Right cardiac atrium (tissue), 5 donors: ENCODE results near the gene FCER2. TPM values are rescaled to one million over a fixed set of nuclear protein-coding genes. Genes with fewer than 3 reads are reported as not detected.

Experiments
- ATAC-seq, 2 donors: fragments of 200-7000 bp; cut with Tn5 transposase; one replicate each; pipeline versions ENCODE4 v1.8.0 to v1.9.1; 2020; ENCODE audit warnings: moderate library complexity in 2 of 2, mild to moderate bottlenecking in 1 of 2
- DNase-seq, 3 donors: peaks; one replicate each; pipeline ENCODE4 v3.0.0-alpha.2; 2020
- H3K27ac ChIP-seq: one replicate; pipeline ENCODE4 v1.5.1; 2013; ENCODE audit warnings: mild to moderate bottlenecking, low read length, control low read depth, moderate library complexity
- H3K27me3 ChIP-seq: one replicate; pipeline ENCODE4 v1.6.1; 2013; ENCODE audit not compliant: control insufficient read depth, insufficient read depth
- H3K4me1 ChIP-seq: one replicate; pipeline ENCODE4 v1.6.1; 2013; ENCODE audit warnings: low read length; ENCODE audit not compliant: control insufficient read depth, insufficient read depth
- H3K4me3 ChIP-seq: one replicate; pipeline ENCODE4 v1.5.1; 2013; ENCODE audit warnings: low read length, control low read depth
- H3K9me3 ChIP-seq: one replicate; pipeline ENCODE4 v1.6.1; 2013; ENCODE audit warnings: low read length; ENCODE audit not compliant: control insufficient read depth
- WGBS: extraction: QIAGEN DNeasy Blood & Tissue Kit; methylation state at CpG from one replicate; pipeline ENCODE4 v1.1.7; 2013; 5-methylcytosine and 5-hydroxymethylcytosine counted together
- intact Hi-C, 4 donors: fragments of 100-400 bp; cut with DNase I; formaldehyde crosslinking; loops; one replicate each; pipeline versions ENCODE4 v1.11.0 to v1.14.0; 2022 to 2023
- polyA plus RNA-seq: library from polyadenylated mRNA; stranded (reverse); fragments of 200-250 nt; gene quantifications from one replicate; pipeline ENCODE4 v1.2.3, GENCODE V29; 2013
- total RNA-seq, 4 donors: library from RNA; stranded (reverse); fragmentation: NEBNext Ultra II Directional; extraction: Animal tissue kit (Norgen Biotek cat#: 25700); gene quantifications; one replicate each; pipeline ENCODE4 v1.2.1, GENCODE V29; 2021
- donor health status: healthy with polysubstance abuse.
- donor health status: DM: no; HTN: yes; CAD: no.
- donor health status: DM: no; HTN: no; CAD: no.
- donor health status: DM: no; HTN: yes; CAD: no; lungs with severe emphysema.
- donor health status: DM: yes; HTN: yes; CAD: no.

The FCER2 gene
- total and polyA plus RNA-seq, 5 donors, result 0.09 TPM; not detected in 4

DNA sequence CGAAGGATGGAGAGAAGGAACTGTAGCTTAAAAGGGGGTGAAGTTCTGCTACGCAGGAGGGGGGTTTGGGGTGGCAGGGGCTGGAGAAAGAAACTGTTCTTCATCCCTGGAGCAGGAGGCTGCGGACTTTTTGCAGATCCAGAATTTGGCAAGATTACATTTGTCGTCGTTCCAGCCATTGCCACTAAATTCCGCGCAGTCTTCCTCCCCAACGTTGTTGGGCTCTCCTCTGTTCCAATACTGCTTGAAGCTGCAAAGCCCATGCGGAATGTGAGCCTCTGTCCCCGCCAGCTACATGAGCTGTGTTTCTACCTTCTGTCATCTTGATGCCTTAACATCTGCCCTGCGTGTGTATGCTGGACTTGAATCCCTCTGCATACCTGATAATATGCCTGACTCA is 41.1 kb upstream of the FCER2 start:
- no peak for ATAC-seq
- DNase-seq, result no peak
- Histone ChIP-seq H3K4me1 (no peaks in the 10 kb centered on the region), H3K27me3 (no peaks in the 10 kb centered on the region), H3K9me3 (no peaks in the 10 kb centered on the region), H3K27ac (no peak overlapping the region), H3K4me3 (no peak overlapping the region)
- WGBS, result 77% methylated on average over 11 of the region's 11 CpGs
- intact Hi-C loops, result no loop called here

- Histone ChIP-seq H3K27ac (no peak overlapping the region), H3K4me3 (no peak overlapping the region), H3K4me1 (no peaks in the 10 kb centered on the region), H3K27me3 (no peaks in the 10 kb centered on the region), H3K9me3 (no peaks in the 10 kb centered on the region)
- DNase-seq (no peak), ATAC-seq (no peak)
- 72% methylated on average over 2 of the region's 2 CpGs for WGBS
- intact Hi-C loops, result no loop called here
Measured at GRCh38 chr19:7742575-7742974, 40.6 kb upstream of the FCER2 start.

- no peak for ATAC-seq
- H3K4me1 ChIP-seq, result no peaks in the 10 kb centered on the region
- 72% methylated on average over 6 of the region's 6 CpGs for WGBS
- H3K4me3 ChIP-seq, result no peak overlapping the region
- H3K27me3 ChIP-seq, result no peaks in the 10 kb centered on the region
- no peak for DNase-seq
- no peak overlapping the region for H3K27ac ChIP-seq
- intact Hi-C loops, result no loop called here
- no peaks in the 10 kb centered on the region for H3K9me3 ChIP-seq
Measured at GRCh38 chr19:7740682-7741054, 38.7 kb upstream of the FCER2 start.

GRCh38 chr19:7739801-7740681 is 38.1 kb upstream of the FCER2 start:
- Histone ChIP-seq H3K9me3 (no peaks in the 10 kb centered on the region), H3K27me3 (no peaks in the 10 kb centered on the region), H3K27ac (no peak overlapping the region), H3K4me3 (no peak overlapping the region), H3K4me1 (no peaks in the 10 kb centered on the region)
- ATAC-seq, result no peak
- WGBS, result 78% methylated on average over 19 of the region's 19 CpGs
- intact Hi-C loops, result no loop called here
- no peak for DNase-seq

DNA sequence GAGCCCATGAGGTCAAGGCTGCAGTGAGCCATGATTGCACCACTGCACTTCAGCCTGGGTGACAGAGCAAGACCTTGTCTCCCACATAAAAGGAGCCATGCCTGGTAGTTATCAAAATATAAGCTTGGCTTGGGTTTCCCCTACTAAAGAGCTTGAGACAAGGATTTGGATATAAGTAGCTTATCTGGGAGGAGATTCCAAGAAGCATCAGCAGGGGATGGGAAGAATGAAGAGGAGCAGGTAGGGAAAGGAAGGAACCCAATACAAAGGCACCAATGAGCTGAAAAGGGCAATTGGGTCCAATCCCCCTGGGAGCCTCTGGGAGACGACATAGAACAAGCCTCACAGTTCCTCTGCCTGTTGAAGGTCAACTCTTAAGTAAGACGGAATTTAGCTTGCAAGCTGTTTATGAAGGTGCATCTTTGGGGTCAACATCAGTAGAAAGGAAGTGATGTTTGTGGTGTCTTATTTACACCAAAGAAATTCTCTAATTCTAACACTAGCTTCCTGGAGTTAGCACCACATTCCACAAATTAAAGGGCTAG is 37.4 kb upstream of the FCER2 start:
- H3K9me3 ChIP-seq, result no peaks in the 10 kb centered on the region
- H3K27me3 ChIP-seq, result no peaks in the 10 kb centered on the region
- 39% methylated on average over 2 of the region's 2 CpGs for WGBS
- no peak overlapping the region for H3K4me3 ChIP-seq
- intact Hi-C loops, result no loop called here
- no peak overlapping the region for H3K27ac ChIP-seq
- ATAC-seq (no peak), DNase-seq (no peak)
- H3K4me1 ChIP-seq, result no peaks in the 10 kb centered on the region

GRCh38 chr19:7738023-7738422 is 36.1 kb upstream of the FCER2 start:
- H3K4me1 ChIP-seq, result no peaks in the 10 kb centered on the region
- no peak overlapping the region for H3K27ac ChIP-seq
- DNase-seq, result no peak
- no peaks in the 10 kb centered on the region for H3K9me3 ChIP-seq
- H3K4me3 ChIP-seq, result no peak overlapping the region
- WGBS, result 74% methylated on average over 7 of the region's 7 CpGs
- no peak for ATAC-seq
- no peaks in the 10 kb centered on the region for H3K27me3 ChIP-seq
- intact Hi-C loops, result no loop called here

DNA sequence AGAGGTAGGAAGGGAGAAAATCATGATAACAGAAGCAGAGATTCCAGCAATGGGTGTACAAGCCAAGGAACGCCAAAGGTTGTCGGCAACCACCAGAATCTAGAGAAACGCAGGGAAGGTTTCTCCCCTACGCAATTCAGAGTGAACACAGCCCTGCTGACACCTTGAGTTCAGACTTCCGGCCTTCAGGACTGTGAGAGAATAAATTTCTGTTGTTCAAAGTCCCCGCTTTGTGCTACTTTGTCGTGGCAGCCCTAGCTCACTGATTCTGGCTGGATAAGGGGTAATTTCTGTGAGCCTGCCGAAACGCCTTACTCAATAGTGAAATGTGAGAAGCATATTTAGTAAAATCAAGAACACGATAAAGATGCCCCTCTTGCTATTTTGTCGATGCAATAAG is 35.3 kb upstream of the FCER2 start:
- intact Hi-C loops, result no loop called here
- Histone ChIP-seq H3K27me3 (no peaks in the 10 kb centered on the region), H3K4me3 (no peak overlapping the region), H3K27ac (no peak overlapping the region), H3K9me3 (no peaks in the 10 kb centered on the region), H3K4me1 (no peaks in the 10 kb centered on the region)
- DNase-seq (no peak), ATAC-seq (no peak)
- WGBS, result 83% methylated on average over 11 of the region's 11 CpGs

GRCh38 chr19:7736148-7736547 is 34.2 kb upstream of the FCER2 start:
- Histone ChIP-seq H3K4me1 (no peaks in the 10 kb centered on the region), H3K27me3 (no peaks in the 10 kb centered on the region), H3K4me3 (no peak overlapping the region), H3K9me3 (no peaks in the 10 kb centered on the region), H3K27ac (no peak overlapping the region)
- intact Hi-C loops, result no loop called here
- DNase-seq (no peak), ATAC-seq (no peak)
- WGBS, result 68% methylated on average over 1 of the region's 1 CpG

GRCh38 chr19:7734220-7735203 is 32.6 kb upstream of the FCER2 start:
- Histone ChIP-seq H3K4me3 (no peak overlapping the region), H3K4me1 (no peaks in the 10 kb centered on the region), H3K27ac (no peak overlapping the region), H3K9me3 (no peaks in the 10 kb centered on the region), H3K27me3 (no peaks in the 10 kb centered on the region)
- ATAC-seq (peak in 1 of 2 donors; percentile 15), DNase-seq (no peak)
- WGBS, result 45% methylated on average over 12 of the region's 12 CpGs
- intact Hi-C loops, result no loop called here

- ATAC-seq (no peak), DNase-seq (no peak)
- no peaks in the 10 kb centered on the region for H3K27me3 ChIP-seq
- WGBS, result 74% methylated on average over 6 of the region's 6 CpGs
- no peaks in the 10 kb centered on the region for H3K9me3 ChIP-seq
- H3K4me3 ChIP-seq, result no peak overlapping the region
- no peak overlapping the region for H3K27ac ChIP-seq
- H3K4me1 ChIP-seq, result no peaks in the 10 kb centered on the region
- intact Hi-C loops, result no loop called here
Measured at GRCh38 chr19:7733376-7733775, 31.4 kb upstream of the FCER2 start.

- no peaks in the 10 kb centered on the region for H3K9me3 ChIP-seq
- H3K4me3 ChIP-seq, result no peak within 1 kb of the TSS
- WGBS, result 49% methylated on average over 9 of the region's 9 CpGs
- intact Hi-C loops, result no loop called here
- ATAC-seq, result no peak
- peaks cover 2% of the 10 kb centered on the region for H3K27me3 ChIP-seq
- H3K4me1 ChIP-seq, result no peaks in the 10 kb centered on the region
- DNase-seq, result no peak
- H3K27ac ChIP-seq, result no peak within 1 kb of the TSS
Measured at GRCh38 chr19:7732045-7732444, 30.1 kb upstream of the FCER2 start, which contains the start of gene CLEC4G. Gene CLEC4G, minus strand, starts transcription at chr19:7732110. Its CDS starts 8 bp downstream, at chr19:7732102.
